Measurements from ENCODE around the gene PRCP. TPM values are rescaled to one million over a fixed set of nuclear protein-coding genes. Genes with fewer than 3 reads are reported as not detected.

Gene PRCP
- total RNA-seq, 2 donors from 2014 or later: 27.4 to 47.9 TPM

DNA sequence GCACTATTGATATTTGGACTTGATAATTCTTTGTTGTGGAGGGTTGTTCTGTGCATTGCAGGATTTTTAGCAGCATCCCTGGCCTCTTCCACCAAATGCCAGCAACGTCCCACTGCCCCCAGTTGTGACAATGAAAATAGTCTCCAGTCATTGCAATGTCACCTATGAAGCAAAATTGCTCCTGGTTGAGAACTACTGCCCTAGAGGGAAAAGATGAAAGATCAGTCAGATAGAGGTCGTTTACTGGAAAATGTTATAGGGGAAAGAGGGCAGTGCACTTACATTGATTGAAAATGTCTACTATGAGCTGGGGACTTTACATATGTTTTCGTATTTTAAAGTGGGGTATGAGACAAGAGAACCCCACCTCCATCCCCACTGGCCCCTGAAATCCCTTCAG, 89.5 kb downstream of the PRCP start:
- no peak for ATAC-seq
- no peak for DNase-seq
- intact Hi-C loops (cut with DNase I, micrococcal nuclease): no loop called here

DNA sequence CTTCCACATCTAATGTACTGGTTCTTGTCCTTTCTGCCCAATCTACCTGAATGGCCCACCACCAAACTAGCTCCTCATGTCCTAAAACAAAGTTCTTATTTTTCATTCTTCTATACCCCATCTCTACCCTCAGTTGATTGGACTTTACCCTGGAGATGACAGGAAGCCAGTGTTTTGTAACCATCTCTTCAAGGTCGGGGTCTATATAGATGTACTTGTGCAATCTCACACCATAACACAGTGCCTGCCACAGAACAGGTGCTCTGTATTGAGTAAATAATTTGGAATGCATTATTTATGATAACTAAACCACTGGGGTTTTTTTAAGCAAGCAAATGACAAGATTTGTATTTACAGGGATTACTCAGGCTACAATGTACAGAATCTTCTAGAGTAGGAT, 89.9 kb downstream of the PRCP start:
- DNase-seq: no peak
- ATAC-seq: no peak
- intact Hi-C loops (cut with DNase I, micrococcal nuclease): no loop called here

DNA sequence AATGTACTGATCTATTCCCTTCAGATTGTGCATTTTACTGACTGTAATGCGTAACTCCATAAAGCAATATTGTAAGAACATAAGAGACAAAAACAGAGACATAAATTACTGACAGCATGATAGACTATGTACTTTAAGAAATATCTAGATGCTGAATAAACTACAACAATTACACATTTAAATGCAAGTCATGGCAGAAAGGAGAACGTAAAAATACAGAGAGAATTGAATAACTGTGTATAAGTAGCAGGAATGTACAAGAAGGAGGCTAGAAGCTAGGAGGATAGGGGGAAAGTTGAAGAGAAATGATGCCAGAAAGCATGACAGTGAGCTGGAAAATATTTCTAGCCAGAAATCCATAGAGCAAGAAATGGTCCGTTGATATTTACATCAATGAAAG, 92.6 kb downstream of the PRCP start:
- DNase-seq (no peak), ATAC-seq (no peak)
- intact Hi-C loops (cut with DNase I, micrococcal nuclease): no loop called here

DNA sequence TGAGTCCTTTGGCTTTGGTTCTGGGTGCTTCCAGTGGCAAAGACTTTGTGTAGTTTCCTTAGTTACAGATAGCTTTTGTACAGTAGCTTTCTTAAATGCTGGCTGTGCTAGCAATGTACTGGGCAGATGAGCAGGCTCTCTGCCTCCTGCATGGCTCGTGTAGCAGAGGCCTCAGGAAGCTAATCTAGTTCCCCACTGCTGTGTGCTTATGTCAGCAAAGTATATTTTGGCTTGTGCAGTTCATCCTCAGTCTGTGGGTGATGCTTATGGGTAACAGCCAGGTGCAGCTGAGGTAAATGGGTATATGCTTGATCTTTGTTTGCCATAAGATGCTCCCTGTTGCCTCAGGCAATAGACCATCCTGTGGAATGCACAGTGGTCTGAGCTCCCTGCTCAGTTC, 97.5 kb downstream of the PRCP start:
- ATAC-seq: no peak
- no peak for DNase-seq
- intact Hi-C loops (cut with DNase I, micrococcal nuclease): no loop called here

DNA sequence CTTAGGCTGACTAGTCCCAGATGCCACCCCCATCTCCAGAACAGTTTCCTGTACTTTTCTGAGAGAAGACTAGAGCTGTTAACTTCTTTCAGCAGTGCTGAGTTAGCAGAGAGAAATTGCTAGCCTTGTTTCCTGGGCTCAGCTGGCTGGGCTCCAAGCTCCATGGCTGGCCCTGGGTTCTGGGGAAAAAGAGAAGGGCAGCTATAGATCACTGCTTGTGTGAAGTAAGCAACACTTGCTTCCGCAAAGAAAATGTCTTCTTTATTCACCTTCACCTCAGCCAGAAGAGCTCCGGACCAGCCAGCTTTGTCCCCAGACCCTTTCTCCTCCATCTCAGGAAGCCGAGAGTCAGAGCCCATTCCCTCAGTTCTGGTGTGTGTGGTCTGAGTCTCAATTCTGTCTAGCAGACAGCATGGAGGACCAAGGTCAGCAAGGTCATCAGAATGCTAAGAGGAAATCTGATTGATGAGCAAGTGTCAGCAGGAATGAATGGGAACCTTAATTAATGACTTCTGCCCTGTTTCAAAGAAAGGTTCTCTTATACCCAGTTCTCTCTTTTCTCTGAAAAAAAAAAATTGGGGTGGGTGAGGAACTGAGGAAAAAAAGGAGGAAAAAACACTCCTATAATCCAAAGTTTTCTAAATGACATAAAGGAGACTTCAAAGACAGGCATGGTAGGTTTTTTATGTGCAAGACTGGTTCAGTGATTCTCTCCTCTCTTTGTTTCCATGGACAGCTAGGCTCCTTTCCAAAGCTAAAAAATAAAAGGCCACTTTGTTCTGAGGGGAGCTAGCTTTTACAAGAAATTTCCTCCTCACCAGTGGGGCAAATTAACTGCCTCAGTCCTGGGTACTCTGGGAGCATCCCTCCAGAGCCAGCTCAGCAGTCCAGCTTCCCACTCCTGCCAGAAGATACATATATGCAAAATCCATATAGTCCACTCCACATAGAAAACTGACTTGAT, 103.0 kb downstream of the PRCP start:
- intact Hi-C loops (cut with DNase I, micrococcal nuclease): no loop called here
- ATAC-seq (no peak), DNase-seq (peak in 1 of 2 donors; percentile 16)

DNA sequence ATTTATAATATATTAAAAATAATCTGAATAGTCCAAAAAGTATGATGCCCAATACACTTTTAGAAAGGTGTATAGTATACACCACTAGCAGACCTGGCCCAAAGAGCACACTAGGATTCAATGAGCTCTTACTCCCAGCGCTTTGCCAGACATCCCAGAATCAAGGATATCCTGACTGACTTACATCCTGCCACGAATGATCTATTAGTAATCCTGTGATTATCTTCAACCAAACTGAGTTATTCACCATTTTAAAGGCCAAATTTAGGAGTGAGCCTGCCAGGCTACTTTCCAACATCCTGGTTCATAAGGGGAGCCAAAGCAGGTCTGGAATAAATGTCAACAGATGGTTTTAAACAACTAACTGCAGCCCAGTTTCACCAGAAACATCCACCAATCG, 105.7 kb downstream of the PRCP start:
- intact Hi-C loops (cut with DNase I, micrococcal nuclease): no loop called here
- ATAC-seq (no peak), DNase-seq (no peak)

DNA sequence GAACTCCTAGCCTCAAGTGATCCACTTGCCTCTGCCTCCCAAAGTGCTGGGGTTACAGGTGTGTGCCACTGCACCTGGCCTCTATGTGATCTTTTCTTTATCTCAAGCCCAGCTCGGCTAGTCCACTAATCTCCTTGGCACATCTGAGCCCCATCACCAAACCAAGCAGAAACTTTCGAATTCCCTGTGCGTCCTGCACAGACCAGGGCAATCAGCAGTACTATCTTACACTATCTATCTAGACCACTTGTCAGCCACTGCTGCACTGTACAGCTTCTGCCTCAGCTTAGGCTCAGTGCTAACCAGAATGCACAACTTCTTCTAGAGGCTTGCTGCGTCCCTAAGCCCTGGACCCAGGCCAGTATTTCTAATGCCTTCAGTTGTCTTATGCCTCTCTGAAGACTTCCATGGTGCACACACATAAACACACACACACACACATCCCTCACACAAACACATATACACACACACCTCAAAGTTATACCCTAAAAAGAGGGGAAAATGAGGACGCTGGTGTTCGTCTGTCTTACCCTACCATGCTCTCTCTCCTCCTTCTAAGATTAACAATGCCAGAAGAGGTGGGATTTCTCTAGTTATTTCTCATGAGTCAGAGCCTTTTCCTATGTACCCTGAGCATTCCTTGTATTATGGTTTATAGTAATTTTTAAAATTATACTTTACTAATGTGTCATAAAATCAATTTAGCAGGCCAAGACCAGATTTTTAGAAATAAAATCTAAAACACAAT, 107.2 kb downstream of the PRCP start:
- intact Hi-C loops (cut with DNase I, micrococcal nuclease): no loop called here

DNA sequence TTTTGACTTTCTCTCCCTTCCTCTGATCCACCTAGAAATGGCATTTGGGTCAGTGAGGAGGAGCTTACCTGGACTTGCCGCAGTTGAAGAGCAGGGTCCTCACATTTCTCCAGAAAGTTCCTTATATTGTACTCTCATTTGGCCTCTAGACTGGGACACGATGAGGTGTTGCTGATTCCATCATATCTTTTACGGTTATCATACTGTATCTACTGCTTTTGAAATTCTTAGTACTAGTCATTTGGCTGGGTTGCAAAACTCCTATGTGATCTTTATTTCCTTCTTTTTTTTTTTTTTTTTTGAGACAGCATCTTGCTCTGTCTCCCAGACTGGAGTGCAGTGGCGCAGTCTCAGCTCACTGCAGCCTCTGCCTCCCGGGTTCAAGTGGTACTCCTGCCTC, 107.9 kb downstream of the PRCP start:
- intact Hi-C loops (cut with DNase I, micrococcal nuclease): no loop called here
- no peak for ATAC-seq
- DNase-seq: no peak

More for the DNA sequence above, 107.2 kb downstream of the PRCP start:
- ATAC-seq: no peak
- DNase-seq: no peak

DNA sequence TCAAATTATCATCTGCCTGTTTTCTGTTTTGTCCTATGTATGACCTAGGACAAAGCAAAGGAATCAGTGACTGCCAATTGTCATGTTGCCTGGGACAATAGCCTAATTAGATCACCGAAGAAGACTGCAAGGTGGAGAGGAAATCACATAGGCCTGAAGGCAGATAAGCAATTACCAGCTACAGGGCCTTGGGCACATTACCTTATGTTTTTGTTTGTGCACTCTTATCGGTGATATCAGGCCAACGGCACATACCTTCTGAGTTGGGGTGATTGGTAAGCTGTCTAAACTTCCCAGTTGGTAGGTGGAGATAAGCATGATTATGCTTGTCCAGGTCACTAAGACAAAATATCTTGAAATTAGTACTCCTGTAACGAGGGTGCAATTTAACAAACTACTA, 108.5 kb downstream of the PRCP start:
- ATAC-seq: no peak
- no peak for DNase-seq
- intact Hi-C loops (cut with DNase I, micrococcal nuclease): no loop called here

DNA sequence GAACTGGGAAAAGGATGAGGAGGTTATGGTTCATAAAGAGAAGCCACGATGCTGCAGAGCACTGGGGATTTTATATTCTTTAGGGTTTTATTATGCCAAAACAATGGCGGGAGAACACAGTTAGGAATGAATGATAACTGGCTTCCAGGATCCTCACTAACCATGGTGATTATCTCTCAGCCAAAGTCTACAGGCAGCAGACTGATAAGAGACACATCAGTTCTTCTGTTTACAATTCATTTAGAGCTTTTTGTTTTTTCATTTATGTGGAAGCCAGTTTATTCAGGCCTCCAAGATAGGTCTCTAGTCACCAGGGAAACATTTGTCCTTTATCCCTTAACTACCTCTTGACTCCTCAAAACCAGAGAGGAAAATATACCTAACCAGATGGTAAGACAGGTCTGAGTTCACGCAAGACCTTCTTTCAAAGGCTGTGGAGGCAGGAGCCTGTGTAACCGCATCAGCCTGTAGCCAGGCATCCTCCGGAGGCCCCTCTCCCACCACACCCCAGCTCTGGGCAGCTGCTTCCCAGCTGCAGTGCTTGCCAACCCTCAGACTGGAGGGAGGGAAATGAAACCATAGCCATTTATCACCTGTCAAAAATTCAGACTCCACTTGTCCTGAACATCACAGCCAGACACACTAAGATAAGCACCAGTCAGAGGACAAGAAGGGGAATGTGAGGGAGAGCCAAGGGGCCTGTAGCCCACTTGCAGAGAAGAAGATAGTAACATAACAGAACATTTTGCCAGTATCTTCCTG, 109.3 kb downstream of the PRCP start:
- intact Hi-C loops (cut with DNase I, micrococcal nuclease): no loop called here
- no peak for DNase-seq
- no peak for ATAC-seq

DNA sequence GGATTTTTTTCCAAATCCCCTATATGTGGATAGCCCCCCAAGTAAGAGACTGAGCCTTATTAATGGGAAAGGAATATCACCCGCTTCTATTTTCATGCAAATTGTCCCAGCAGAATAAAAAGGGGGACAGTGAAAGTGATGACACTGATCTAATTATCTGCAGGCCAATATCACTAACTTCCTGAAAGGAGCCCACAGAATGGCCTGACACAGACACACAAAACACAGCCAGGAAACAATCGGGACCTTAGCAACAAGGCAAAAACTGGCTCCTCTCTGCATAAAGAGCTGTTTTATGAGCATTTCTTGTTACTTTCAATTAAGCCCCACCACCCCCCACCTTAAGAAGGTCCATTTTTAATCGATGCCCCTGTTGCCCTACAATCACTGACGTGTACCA, 112.2 kb downstream of the PRCP start:
- intact Hi-C loops (cut with DNase I, micrococcal nuclease): no loop called here
- DNase-seq: no peak
- no peak for ATAC-seq

DNA sequence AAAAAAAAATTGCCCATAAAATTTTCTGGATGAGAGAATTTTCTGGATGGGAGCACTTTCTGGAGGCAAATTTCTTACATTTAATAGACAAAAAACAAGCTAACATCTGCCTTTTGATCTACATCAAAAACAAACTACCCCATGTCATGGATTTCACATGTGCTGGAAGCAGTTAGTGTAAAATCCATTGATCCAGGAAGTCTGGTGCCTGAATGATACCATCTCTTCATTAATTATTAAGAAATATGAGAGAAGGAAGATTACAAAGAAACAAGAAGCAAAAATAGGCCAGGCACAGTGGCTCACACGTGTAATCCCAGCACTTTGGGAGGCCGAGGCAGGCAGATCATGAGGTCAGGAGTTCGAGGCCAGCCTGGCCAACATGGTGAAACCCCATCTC, 113.4 kb downstream of the PRCP start:
- no peak for DNase-seq
- intact Hi-C loops (cut with DNase I, micrococcal nuclease): no loop called here
- no peak for ATAC-seq

DNA sequence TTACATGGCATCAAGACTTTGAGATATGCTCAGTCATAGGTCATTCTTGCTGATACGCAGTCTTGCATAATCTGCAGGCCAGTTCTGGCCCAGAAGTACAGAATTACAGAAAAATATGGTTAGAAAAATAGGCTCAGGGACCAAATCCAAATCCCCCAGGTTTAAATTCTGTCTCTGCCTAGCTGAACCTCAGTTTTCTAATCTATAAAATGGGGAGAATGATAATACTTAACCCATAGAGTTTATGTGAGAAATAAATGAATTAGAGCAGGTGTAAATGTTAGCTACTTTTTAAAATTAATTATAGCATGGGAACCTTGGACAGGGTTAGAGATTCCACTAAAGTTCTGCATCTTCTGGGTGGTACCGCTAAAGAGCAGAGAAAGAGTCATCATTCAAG, 114.2 kb downstream of the PRCP start:
- ATAC-seq (no peak), DNase-seq (no peak)
- intact Hi-C loops (cut with DNase I, micrococcal nuclease): no loop called here

DNA sequence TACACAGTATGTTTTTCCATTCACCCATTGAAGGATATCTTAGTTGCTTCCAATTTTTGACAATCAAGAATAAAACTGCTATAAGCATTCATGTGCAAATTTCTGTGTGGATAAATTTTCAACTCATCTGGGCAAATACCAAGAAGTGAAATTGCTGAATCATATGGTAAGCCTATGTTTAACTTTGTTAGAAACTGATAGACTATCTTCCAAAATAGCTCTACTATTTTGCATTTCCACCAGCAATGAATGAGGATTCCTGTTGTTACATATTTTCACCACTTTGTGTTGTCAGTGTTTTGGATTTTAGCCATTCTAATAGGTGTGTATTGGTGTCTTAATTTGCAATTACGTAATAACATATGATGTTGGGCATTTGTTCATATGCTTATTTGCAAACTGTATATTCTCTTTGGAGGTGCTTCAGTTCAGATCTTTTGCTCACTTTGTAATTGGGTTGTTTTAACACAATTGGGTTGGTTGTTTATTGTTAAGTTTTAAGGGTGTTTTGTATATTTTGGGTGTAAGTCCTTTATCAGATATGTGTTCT, 117.3 kb downstream of the PRCP start:
- intact Hi-C loops (cut with DNase I, micrococcal nuclease): no loop called here

DNA sequence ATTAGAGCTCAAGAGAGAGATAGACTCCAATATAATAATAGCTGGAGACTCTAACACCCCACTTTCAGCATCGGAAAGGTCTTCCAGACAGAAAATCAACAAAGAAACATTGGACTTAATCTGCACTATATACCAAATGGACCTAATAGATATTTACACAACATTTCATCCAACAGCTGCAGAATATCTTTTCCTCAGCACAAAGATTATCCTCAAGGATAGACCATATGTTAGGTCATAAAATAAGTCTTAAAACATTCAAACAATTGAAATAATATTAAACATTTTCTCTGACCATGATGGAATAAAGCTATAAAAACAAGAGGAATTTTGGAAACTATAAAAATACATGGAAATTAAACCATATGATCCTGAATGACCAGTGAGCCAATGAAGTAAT, 121.5 kb downstream of the PRCP start:
- no peak for DNase-seq
- intact Hi-C loops (cut with DNase I, micrococcal nuclease): no loop called here
- ATAC-seq: no peak

More for the DNA sequence above, 117.3 kb downstream of the PRCP start:
- DNase-seq: no peak
- no peak for ATAC-seq

DNA sequence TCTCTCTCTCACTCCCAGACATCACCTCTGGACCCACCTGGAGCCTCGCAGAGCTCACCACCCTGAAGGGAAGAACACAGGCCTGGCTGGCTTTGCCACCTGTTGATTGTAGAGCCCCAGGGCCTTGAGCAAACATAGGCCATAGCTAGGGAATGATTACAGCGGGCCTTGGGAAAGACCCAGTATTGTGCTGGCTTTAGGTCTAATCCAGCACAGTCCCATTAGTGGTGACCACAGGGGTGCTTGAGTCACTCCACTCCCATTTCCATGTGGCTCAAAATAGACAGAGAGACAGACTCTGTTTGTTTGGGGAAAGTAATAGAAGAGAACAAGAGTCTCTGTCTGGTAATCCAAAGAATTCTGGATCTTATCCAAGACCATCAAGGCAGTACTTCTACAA, 123.9 kb downstream of the PRCP start:
- no peak for DNase-seq
- intact Hi-C loops (cut with DNase I, micrococcal nuclease): no loop called here
- ATAC-seq: no peak

DNA sequence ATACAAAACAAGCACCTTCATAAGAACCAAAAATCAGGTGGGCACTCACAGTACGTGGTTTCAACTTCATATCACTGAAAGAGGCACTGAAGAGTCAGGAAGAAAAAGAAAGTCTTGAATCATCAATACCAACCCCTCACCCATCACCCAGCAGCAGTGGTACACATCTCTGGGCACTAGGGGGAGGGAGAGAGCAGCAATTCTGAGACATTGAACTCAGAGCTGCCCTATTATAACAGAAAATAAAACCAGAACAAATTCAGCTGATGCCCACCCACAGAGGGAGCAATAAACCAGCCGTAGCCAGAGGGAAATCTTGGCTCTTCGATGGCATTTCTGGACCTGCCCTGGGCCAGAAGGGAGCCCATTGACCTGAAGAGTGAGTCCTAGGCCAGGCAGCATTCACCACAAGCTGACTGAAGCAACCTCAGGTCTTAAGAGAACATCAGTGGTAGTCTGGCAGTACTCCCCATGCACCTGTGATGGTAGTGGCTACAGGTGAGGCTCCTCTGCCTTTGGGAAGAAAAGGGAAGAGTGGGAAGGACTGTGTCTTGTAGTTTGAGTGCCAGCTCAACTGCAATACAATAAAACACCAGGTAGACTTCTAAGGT, 124.4 kb downstream of the PRCP start:
- DNase-seq (peak in 1 of 2 donors; percentile 27), ATAC-seq (peak; percentile 80)
- intact Hi-C loops (cut with DNase I, micrococcal nuclease): no loop called here

DNA sequence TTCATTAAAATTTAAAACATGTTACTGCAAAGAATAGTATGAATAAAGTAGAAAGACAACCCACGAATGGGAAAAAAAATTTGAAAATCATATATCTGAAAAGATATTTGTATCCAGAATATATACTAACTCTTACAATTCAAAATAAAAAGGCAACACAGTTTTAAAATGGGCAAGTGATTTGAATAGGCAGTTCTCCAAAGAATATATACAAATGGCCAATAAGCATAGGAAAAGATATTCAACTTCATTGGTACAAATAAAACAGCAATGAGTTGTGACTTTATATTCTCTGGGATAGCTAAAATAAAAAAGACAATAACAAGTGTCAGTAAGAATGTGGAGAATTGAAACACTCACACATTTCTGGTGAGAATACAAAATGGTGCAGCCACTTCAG, 125.0 kb downstream of the PRCP start:
- ATAC-seq: no peak
- DNase-seq: no peak
- intact Hi-C loops (cut with DNase I, micrococcal nuclease): no loop called here

All from left colon (tissue), 2 donors.